ENCODE measurements around the gene NOS1AP.

DNA sequence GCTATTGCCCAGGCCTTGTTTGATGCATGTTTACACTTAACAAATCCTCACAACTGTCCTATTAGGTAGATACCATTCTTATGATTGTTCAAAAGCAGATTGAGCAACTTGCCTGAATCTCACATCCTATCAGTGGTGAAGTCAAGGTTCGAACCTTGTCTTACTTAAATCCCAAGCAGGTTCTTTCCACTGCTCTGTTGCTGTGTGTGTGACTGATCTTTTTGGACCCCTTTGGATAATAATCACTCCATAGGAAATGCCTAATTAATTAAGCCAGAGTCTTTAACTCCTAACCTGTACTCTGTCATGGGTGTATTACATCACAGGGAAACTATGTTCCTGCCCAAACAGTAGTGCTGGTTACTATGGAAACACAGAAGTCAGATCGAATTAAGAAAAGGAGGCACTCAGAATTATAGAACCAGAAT is 222.9 kb downstream of the NOS1AP start:
- TF ChIP-seq, protein P1, sequence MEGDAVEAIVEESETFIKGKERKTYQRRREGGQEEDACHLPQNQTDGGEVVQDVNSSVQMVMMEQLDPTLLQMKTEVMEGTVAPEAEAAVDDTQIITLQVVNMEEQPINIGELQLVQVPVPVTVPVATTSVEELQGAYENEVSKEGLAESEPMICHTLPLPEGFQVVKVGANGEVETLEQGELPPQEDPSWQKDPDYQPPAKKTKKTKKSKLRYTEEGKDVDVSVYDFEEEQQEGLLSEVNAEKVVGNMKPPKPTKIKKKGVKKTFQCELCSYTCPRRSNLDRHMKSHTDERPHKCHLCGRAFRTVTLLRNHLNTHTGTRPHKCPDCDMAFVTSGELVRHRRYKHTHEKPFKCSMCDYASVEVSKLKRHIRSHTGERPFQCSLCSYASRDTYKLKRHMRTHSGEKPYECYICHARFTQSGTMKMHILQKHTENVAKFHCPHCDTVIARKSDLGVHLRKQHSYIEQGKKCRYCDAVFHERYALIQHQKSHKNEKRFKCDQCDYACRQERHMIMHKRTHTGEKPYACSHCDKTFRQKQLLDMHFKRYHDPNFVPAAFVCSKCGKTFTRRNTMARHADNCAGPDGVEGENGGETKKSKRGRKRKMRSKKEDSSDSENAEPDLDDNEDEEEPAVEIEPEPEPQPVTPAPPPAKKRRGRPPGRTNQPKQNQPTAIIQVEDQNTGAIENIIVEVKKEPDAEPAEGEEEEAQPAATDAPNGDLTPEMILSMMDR (conservative IDR thresholded peaks at IDR 0.05; ENCODE audit: low read length): no peak
- TF ChIP-seq EZH2phosphoT487 (IDR thresholded peaks at IDR 0.05; ENCODE audit: borderline replicate concordance, low read depth, low read length): no peak

Measured in OCI-LY7 (cell line).